Subcutaneous adipose tissue (tissue), 4 donors: Measurements from ENCODE around the gene EMP1. TPM values are rescaled to one million over a fixed set of nuclear protein-coding genes. Genes with fewer than 3 reads are reported as not detected.

Experiments
- CTCF ChIP-seq: fragments of 450-650 bp; IDR thresholded peaks from one replicate; pipeline ENCODE4 v1.5.1; 2016; ENCODE audit warnings: low read depth, mild to moderate bottlenecking, control low read depth, antibody characterized with exemption, moderate library complexity
- total RNA-seq, 4 donors: library from RNA; depleted of rRNA; stranded (reverse); fragments of >200 nt; gene quantifications; one replicate each; pipeline ENCODE4 v1.1.0, GENCODE V29; 2016

The EMP1 gene
- total RNA-seq, result 100 to 1,000 TPM; 583 to 987 (median 676) TPM

- TF ChIP-seq CTCF, result no peak
Observed at GRCh38 chr12:13196130-13196921, at the start of gene EMP1. EMP1 (plus strand) TSS chr12:13196726; CDS start chr12:13211511, 14,785 bp downstream.

- no peak for TF ChIP-seq CTCF
Observed at GRCh38 chr12:13147688-13148484, 48.6 kb upstream of the EMP1 start.

- no peak for TF ChIP-seq CTCF
Observed at GRCh38 chr12:13148485-13148847, 48.1 kb upstream of the EMP1 start.

- TF ChIP-seq CTCF, result no peak
Observed at GRCh38 chr12:13149411-13149810, 47.1 kb upstream of the EMP1 start.

- TF ChIP-seq CTCF, result no peak
Observed at GRCh38 chr12:13152281-13152680, 44.2 kb upstream of the EMP1 start.

- no peak for TF ChIP-seq CTCF
Observed at GRCh38 chr12:13152756-13153155, 43.8 kb upstream of the EMP1 start.

GRCh38 chr12:13153180-13153579 is 43.3 kb upstream of the EMP1 start:
- TF ChIP-seq CTCF, result no peak
